ENCODE results near the gene ZNF488.

Gene ZNF488

DNA sequence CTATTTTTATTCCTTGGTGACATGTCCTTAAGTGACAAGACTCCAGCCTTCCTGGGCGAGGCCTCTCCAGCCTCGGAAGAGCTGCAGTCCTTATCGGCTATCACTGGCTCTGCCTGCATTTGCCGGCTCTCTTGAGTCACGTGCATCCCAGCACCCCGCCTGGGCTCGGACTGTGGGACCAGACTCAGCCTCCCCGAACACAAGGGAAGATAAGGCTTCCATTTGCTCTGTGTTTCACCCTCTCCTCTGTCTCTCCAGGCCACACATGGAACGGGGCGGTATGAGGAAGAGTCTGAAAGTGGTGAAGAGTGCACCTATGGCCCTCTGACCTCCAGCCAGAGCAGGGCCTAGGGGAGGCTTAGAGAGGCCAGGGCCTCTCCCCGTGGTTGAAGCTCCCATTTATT is 57.2 kb downstream of the ZNF488 start:
- no peaks in the 10 kb centered on the region for H3K79me2 ChIP-seq (ENCODE audit: insufficient read depth, low read length)
- H3K4me1 ChIP-seq (ENCODE audit: insufficient read depth, low read length, severe bottlenecking) = no peaks in the 10 kb centered on the region
- H3K36me3 ChIP-seq (ENCODE audit: insufficient read depth, low read length) = no peaks in the 10 kb centered on the region
- no peak overlapping the region for H2AFZ ChIP-seq (ENCODE audit: low read length)
- no peak overlapping the region for H3K4me3 ChIP-seq (ENCODE audit: low read depth, low read length, poor library complexity, severe bottlenecking)
- H4K20me1 ChIP-seq (ENCODE audit: insufficient read depth, low read length) = no peaks in the 10 kb centered on the region
- H3K9me2 ChIP-seq (ENCODE audit: low read depth, low read length) = no peaks in the 10 kb centered on the region
- no peaks in the 10 kb centered on the region for H3K27me3 ChIP-seq (ENCODE audit: insufficient read depth, low read length)
- no peak overlapping the region for H3K9ac ChIP-seq (ENCODE audit: low read length)
- H3F3A ChIP-seq (ENCODE audit: insufficient read depth, low read length) = no peaks in the 10 kb centered on the region
- no peak overlapping the region for H3K27ac ChIP-seq (ENCODE audit: low read depth, low read length, poor library complexity, severe bottlenecking)
- H3K9me3 ChIP-seq (ENCODE audit: low read length) = no peaks in the 10 kb centered on the region
- TF ChIP-seq, protein P1, sequence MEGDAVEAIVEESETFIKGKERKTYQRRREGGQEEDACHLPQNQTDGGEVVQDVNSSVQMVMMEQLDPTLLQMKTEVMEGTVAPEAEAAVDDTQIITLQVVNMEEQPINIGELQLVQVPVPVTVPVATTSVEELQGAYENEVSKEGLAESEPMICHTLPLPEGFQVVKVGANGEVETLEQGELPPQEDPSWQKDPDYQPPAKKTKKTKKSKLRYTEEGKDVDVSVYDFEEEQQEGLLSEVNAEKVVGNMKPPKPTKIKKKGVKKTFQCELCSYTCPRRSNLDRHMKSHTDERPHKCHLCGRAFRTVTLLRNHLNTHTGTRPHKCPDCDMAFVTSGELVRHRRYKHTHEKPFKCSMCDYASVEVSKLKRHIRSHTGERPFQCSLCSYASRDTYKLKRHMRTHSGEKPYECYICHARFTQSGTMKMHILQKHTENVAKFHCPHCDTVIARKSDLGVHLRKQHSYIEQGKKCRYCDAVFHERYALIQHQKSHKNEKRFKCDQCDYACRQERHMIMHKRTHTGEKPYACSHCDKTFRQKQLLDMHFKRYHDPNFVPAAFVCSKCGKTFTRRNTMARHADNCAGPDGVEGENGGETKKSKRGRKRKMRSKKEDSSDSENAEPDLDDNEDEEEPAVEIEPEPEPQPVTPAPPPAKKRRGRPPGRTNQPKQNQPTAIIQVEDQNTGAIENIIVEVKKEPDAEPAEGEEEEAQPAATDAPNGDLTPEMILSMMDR (IDR thresholded peaks at IDR 0.05; ENCODE audit: low read length) = no peak
- no peak for TF ChIP-seq EZH2 (IDR thresholded peaks at IDR 0.05; ENCODE audit: borderline replicate concordance, low read length)
- H3K4me2 ChIP-seq (ENCODE audit: low read length) = no peak overlapping the region

- H2AFZ ChIP-seq (ENCODE audit: low read length) = no peak overlapping the region
- TF ChIP-seq EZH2 (IDR thresholded peaks at IDR 0.05; ENCODE audit: borderline replicate concordance, low read length) = no peak
- TF ChIP-seq, protein P1 (IDR thresholded peaks at IDR 0.05; ENCODE audit: low read length) = no peak
- H3K9me2 ChIP-seq (ENCODE audit: low read depth, low read length) = no peaks in the 10 kb centered on the region
- H3K4me1 ChIP-seq (ENCODE audit: insufficient read depth, low read length, severe bottlenecking) = no peaks in the 10 kb centered on the region
- no peaks in the 10 kb centered on the region for H3K79me2 ChIP-seq (ENCODE audit: insufficient read depth, low read length)
- no peaks in the 10 kb centered on the region for H4K20me1 ChIP-seq (ENCODE audit: insufficient read depth, low read length)
- H3K27me3 ChIP-seq (ENCODE audit: insufficient read depth, low read length) = no peaks in the 10 kb centered on the region
- no peak overlapping the region for H3K4me2 ChIP-seq (ENCODE audit: low read length)
- H3K36me3 ChIP-seq (ENCODE audit: insufficient read depth, low read length) = no peaks in the 10 kb centered on the region
- H3F3A ChIP-seq (ENCODE audit: insufficient read depth, low read length) = no peaks in the 10 kb centered on the region
- no peak overlapping the region for H3K27ac ChIP-seq (ENCODE audit: low read depth, low read length, poor library complexity, severe bottlenecking)
- no peaks in the 10 kb centered on the region for H3K9me3 ChIP-seq (ENCODE audit: low read length)
- H3K4me3 ChIP-seq (ENCODE audit: low read depth, low read length, poor library complexity, severe bottlenecking) = no peak overlapping the region
- no peak overlapping the region for H3K9ac ChIP-seq (ENCODE audit: low read length)
These were observed 57.7 kb downstream of the ZNF488 start for GRCh38 chr10:47326306-47326926.

GRCh38 chr10:47325303-47326291 is 58.5 kb downstream of the ZNF488 start:
- H3K4me1 ChIP-seq (ENCODE audit: insufficient read depth, low read length, severe bottlenecking) = no peaks in the 10 kb centered on the region
- H3K36me3 ChIP-seq (ENCODE audit: insufficient read depth, low read length) = no peaks in the 10 kb centered on the region
- H3K9me3 ChIP-seq (ENCODE audit: low read length) = no peaks in the 10 kb centered on the region
- H3K4me3 ChIP-seq (ENCODE audit: low read depth, low read length, poor library complexity, severe bottlenecking) = no peak overlapping the region
- no peaks in the 10 kb centered on the region for H3K27me3 ChIP-seq (ENCODE audit: insufficient read depth, low read length)
- no peaks in the 10 kb centered on the region for H3K9me2 ChIP-seq (ENCODE audit: low read depth, low read length)
- no peak for TF ChIP-seq EZH2 (IDR thresholded peaks at IDR 0.05; ENCODE audit: borderline replicate concordance, low read length)
- TF ChIP-seq, protein P1 (IDR thresholded peaks at IDR 0.05; ENCODE audit: low read length) = no peak
- H3F3A ChIP-seq (ENCODE audit: insufficient read depth, low read length) = no peaks in the 10 kb centered on the region
- no peak overlapping the region for H3K27ac ChIP-seq (ENCODE audit: low read depth, low read length, poor library complexity, severe bottlenecking)
- H4K20me1 ChIP-seq (ENCODE audit: insufficient read depth, low read length) = no peaks in the 10 kb centered on the region
- H3K4me2 ChIP-seq (ENCODE audit: low read length) = no peak overlapping the region
- no peaks in the 10 kb centered on the region for H3K79me2 ChIP-seq (ENCODE audit: insufficient read depth, low read length)
- no peak overlapping the region for H2AFZ ChIP-seq (ENCODE audit: low read length)
- H3K9ac ChIP-seq (ENCODE audit: low read length) = no peak overlapping the region
